ENCODE results near the gene ERGIC3.

- TF ChIP-seq POLR2AphosphoS5 (IDR thresholded peaks at IDR 0.05; ENCODE audit: low read depth, low read length) (no peak), POLR2A (IDR thresholded peaks at IDR 0.05; ENCODE audit: low read depth, low read length) (no peak)
These were observed 26.8 kb downstream of the ERGIC3 start for GRCh38 chr20:35568645-35569044.

All from GM12892 (cell line).